Upper lobe of left lung (tissue), 6 donors: Measurements from ENCODE around the gene IDUA. TPM values are rescaled to one million over a fixed set of nuclear protein-coding genes. Genes with fewer than 3 reads are reported as not detected.
"Not testable (repeated sequence)": the region's sequence is repeated elsewhere in the genome, so short reads cannot be mapped to it uniquely, and the experiment has no call there.

Experiments used
- ATAC-seq, 2 donors: fragments of 200-7000 bp; cut with Tn5 transposase; one replicate each; pipeline ENCODE4 v1.9.1; 2022; ENCODE audit warnings: mild to moderate bottlenecking in 2 of 2, moderate library complexity in 2 of 2; ENCODE audit not compliant: low FRiP score in 2 of 2
- DNase-seq, 2 donors: peaks; one replicate each; pipeline ENCODE4 v3.0.0-alpha.2; 2019 to 2020
- H3K27ac ChIP-seq, 4 donors: fragments of 200-600 bp; sonication (generic); one replicate each; pipeline ENCODE4 v1.5.1; 2016 to 2019
- H3K27me3 ChIP-seq, 4 donors: fragments of 200-600 bp; sonication (generic); one replicate each; pipeline ENCODE4 v1.5.1; 2017 to 2019
- H3K36me3 ChIP-seq, 4 donors: fragments of 200-600 bp; sonication (generic); one replicate each; pipeline ENCODE4 v1.5.1; 2016 to 2019
- H3K4me1 ChIP-seq, 4 donors: fragments of 200-600 bp; sonication (generic); one replicate each; pipeline ENCODE4 v1.5.1; 2018 to 2019
- H3K4me3 ChIP-seq, 4 donors: fragments of 200-600 bp; sonication (generic); one replicate each; pipeline ENCODE4 v1.5.1; 2017 to 2019; ENCODE audit warnings: mild to moderate bottlenecking in 2 of 4, moderate library complexity in 1 of 4
- H3K9me3 ChIP-seq, 4 donors: fragments of 200-600 bp; sonication (generic); one replicate each; pipeline ENCODE4 v1.5.1; 2018 to 2019
- CTCF ChIP-seq, 6 experiments: fragments of 450-650 bp in 4 of 6; fragments of 200-600 bp in 2 of 6; sonication (generic) in 2 of 6; IDR thresholded peaks; one replicate each; pipeline ENCODE4 v1.5.1; 2016 to 2019; ENCODE audit warnings: antibody characterized with exemption in 6 of 6
- EP300 ChIP-seq, 4 donors: sonication (generic); formaldehyde crosslinking; IDR thresholded peaks; one replicate each; pipeline ENCODE4 v1.5.1; 2017; ENCODE audit warnings: antibody characterized with exemption in 4 of 4, control low read depth in 2 of 4
- POLR2A ChIP-seq, 4 donors: fragments of 450-650 bp; IDR thresholded peaks; one replicate each; pipeline ENCODE4 v1.5.1; 2016 to 2017; ENCODE audit warnings: antibody characterized with exemption in 4 of 4, mild to moderate bottlenecking in 2 of 4
- POLR2AphosphoS5 ChIP-seq, 2 donors: sonication (generic); formaldehyde crosslinking; IDR thresholded peaks; one replicate each; pipeline ENCODE4 v1.5.1; 2017; ENCODE audit warnings: antibody characterized with exemption in 2 of 2
- WGBS, 2 donors: methylation state at CpG; one replicate each; pipeline ENCODE4 v1.1.5; 2017 to 2018; 5-methylcytosine and 5-hydroxymethylcytosine counted together
- total RNA-seq, 6 donors: library from RNA; depleted of rRNA in 4 of 6; stranded (reverse); fragments of >200 nt in 4 of 6; gene quantifications; one replicate each; pipeline versions ENCODE4 v1.1.0 to v1.2.1, GENCODE V29; 2016 to 2021
- donor health status: DM: no; HTN: no; CAD: no; lungs with moderate emphysema.
- donor health status: DM: no; HTN: yes; CAD: no; lungs with severe emphysema.

IDUA gene
- total RNA-seq, 6 donors from 2014 or later = 13.5 to 152 (median 55.9) TPM

DNA sequence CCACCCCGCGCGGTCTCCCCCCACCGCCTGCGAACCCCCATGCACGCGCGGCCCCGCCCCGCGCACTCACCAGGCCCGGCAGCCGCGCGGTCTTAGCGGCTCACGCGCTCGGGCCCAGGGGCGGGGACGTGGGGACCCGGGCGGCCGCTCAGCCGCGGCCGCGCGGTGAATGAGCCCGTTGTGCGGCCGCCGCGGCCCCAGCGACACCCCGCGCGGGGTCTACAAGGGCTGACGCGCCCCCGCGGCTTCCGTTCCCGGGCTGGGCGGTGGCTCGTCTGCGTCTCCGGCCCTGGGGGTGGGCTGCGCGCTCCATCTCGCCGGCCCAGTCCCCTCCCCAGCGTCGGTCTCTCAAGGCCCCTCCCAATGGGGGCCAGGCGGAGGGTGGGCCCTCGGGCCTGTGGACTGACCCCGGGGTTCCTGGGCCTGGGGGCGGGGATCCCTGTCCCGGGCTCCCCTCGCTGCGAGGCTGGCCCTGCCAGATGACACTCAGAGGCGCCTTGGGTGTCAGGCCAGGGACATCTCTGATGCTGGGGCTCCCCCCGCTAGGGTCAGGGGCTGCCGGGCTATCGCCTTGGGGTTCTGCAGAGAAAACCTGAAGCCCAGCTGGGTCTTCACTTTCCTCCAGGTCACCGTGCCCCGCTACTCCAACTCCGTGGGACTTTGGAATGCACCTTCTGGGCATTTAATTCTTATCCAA lies 10.7 kb downstream of the IDUA start:
- Histone ChIP-seq H3K4me1 (peaks cover 21 to 40% (median 28%) of the 10 kb centered on the region in 4 donors), H3K27ac (no peak overlapping the region), H3K36me3 (no peaks in the 10 kb centered on the region), H3K4me3 (peak overlapping the region in 3 of 4 donors; percentile 24 to 47 (median 43)), H3K9me3 (no peaks in the 10 kb centered on the region), H3K27me3 (peaks cover 4 to 36% (median 26%) of the 10 kb centered on the region in 4 donors)
- TF ChIP-seq POLR2A (IDR thresholded peaks at IDR 0.05) = no peak
- TF ChIP-seq EP300 (IDR thresholded peaks at IDR 0.05) = no peak
- no peak for TF ChIP-seq CTCF (IDR thresholded peaks at IDR 0.05)
- no peak for TF ChIP-seq POLR2AphosphoS5 (IDR thresholded peaks at IDR 0.05)
- WGBS, 2 donors = 22% methylated on average over 8 of the region's 68 CpGs; no CpG with 5 or more reads in 1 of the 2 donors
- DNase-seq (peak in 1 of 2 donors; percentile 88), ATAC-seq (peak in 1 of 2 donors; percentile 38)

DNA sequence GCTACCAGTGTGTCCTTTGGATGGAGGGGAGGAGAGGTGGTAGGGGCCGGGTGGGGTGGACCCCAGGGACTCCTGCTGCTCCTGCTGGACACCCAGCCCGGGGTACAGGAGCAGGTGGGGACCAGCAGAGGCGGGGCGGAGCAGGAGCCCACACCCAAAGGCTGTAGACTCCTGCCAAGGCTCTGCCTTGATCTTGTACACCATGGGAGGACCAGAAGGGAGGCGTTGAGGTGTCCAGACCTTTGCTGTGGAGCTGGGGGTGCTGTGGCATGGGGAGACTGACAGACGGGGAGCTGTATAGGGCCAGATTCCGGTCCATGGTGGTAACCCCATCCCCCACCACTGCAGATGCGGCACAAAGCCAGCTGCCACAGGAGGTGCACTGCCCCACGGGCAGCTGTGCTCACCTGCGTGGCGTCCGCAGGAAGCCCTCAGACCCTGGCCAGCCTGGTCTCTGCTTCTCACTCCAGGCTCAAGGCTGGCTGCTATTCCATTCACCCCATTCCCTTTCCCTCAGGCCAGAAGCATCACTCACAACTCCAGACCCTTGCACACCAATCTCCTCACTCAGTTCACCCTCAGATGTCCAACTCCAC lies 11.3 kb downstream of the IDUA start:
- peaks cover 4 to 43% (median 33%) of the 10 kb centered on the region in 4 donors for H3K27me3 ChIP-seq
- DNase-seq = peak in 1 of 2 donors; percentile 56
- ATAC-seq = no peak
- H3K4me3 ChIP-seq = peak overlapping the region in 1 of 4 donors; percentile 47
- H3K9me3 ChIP-seq = no peaks in the 10 kb centered on the region
- H3K27ac ChIP-seq = no peak overlapping the region
- TF ChIP-seq POLR2A (IDR thresholded peaks at IDR 0.05) = no peak
- TF ChIP-seq EP300 (IDR thresholded peaks at IDR 0.05) = no peak
- TF ChIP-seq CTCF (IDR thresholded peaks at IDR 0.05) = no peak
- no peak for TF ChIP-seq POLR2AphosphoS5 (IDR thresholded peaks at IDR 0.05)
- H3K36me3 ChIP-seq = no peaks in the 10 kb centered on the region
- WGBS, 2 donors = 44 to 52% methylated on average over 5 to 12 of the region's 12 CpGs
- peaks cover 28 to 41% (median 30%) of the 10 kb centered on the region in 4 donors for H3K4me1 ChIP-seq

- not testable (repeated sequence) for H3K36me3 ChIP-seq, ATAC-seq, H3K27ac ChIP-seq, H3K9me3 ChIP-seq, H3K4me3 ChIP-seq
- peak in 1 of 2 donors; percentile 45 for DNase-seq
- WGBS, 2 donors = 56 to 63% methylated on average over 12 to 19 of the region's 21 CpGs
- Histone ChIP-seq H3K4me1 (peaks cover 29 to 44% (median 31%) of the 10 kb centered on the region in 4 donors), H3K27me3 (peaks cover 4 to 55% (median 39%) of the 10 kb centered on the region in 4 donors)
Measured at GRCh38 chr4:999240-999863, 12.5 kb downstream of the IDUA start.

DNA sequence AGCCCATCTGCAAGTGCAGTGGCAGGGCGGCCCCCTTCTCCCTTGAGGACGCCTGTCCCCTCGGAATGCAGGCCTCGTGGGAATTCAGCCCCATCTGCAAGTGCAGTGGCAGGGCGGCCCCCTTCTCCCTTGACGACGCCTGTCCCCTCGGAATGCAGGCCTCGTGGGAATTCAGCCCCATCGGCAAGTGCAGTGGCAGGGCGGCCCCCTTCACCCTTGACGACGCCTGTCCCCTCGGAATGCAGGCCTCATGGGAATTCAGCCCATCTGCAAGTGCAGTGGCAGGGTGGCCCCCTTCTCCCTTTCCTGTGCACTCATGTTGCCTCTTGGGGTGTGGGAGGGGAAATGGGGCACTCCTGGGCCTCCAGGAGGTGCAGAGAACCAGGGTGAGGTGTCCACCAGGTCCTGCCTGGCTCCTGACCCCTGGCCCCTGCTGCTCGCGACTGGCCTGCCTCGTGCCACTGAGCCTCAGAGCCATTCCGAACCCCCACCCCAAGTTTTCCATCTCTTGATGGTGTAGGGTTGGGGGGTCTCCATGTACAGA lies 13.1 kb downstream of the IDUA start:
- Histone ChIP-seq H3K27me3 (peaks cover 4 to 56% (median 40%) of the 10 kb centered on the region in 4 donors), H3K27ac (no peak overlapping the region), H3K36me3 (no peaks in the 10 kb centered on the region), H3K4me1 (peaks cover 29 to 44% (median 31%) of the 10 kb centered on the region in 4 donors), H3K9me3 (no peaks in the 10 kb centered on the region), H3K4me3 (no peak overlapping the region)
- TF ChIP-seq POLR2AphosphoS5 (IDR thresholded peaks at IDR 0.05) (no peak), EP300 (IDR thresholded peaks at IDR 0.05) (no peak), CTCF (IDR thresholded peaks at IDR 0.05) (no peak), POLR2A (IDR thresholded peaks at IDR 0.05) (no peak)
- WGBS, 2 donors = 54% methylated on average over 18 of the region's 18 CpGs; no CpG with 5 or more reads in 1 of the 2 donors
- DNase-seq (peak in 1 of 2 donors; percentile 37), ATAC-seq (no peak)
